Neural cell (in vitro differentiated cells): ENCODE results near the gene VEPH1.

ENCODE experiments used
- CTCF ChIP-seq: fragments of 450-650 bp; IDR thresholded peaks from 2 replicates; pipeline ENCODE4 v1.5.1; 2014; ENCODE audit warnings: antibody characterized with exemption, mild to moderate bottlenecking, moderate library complexity; ENCODE audit not compliant: poor library complexity, severe bottlenecking
- EP300 ChIP-seq: fragments of 450-650 bp; conservative IDR thresholded peaks from 2 replicates; pipeline ENCODE4 v1.6.1; 2014; ENCODE audit warnings: antibody characterized with exemption, mild to moderate bottlenecking, moderate library complexity; ENCODE audit not compliant: poor library complexity, severe bottlenecking
- EZH2 ChIP-seq: fragments of 200-600, 300-800 bp; shearing (Covaris generic), sonication (generic); IDR thresholded peaks from 2 replicates; pipeline ENCODE4 v1.6.1; 2014; ENCODE audit warnings: antibody characterized with exemption, low read length, borderline replicate concordance, mild to moderate bottlenecking; ENCODE audit not compliant: insufficient read depth, poor library complexity, severe bottlenecking
- POLR2AphosphoS5 ChIP-seq: IDR thresholded peaks from 2 replicates; pipeline ENCODE4 v1.6.1; 2012
- RAD21 ChIP-seq: fragments of 450-650 bp; conservative IDR thresholded peaks from 2 replicates; pipeline ENCODE4 v1.6.1; 2014; ENCODE audit warnings: antibody characterized with exemption, mild to moderate bottlenecking, moderate library complexity
- REST ChIP-seq: IDR thresholded peaks from 2 replicates; pipeline ENCODE4 v1.6.1; 2012; ENCODE audit warnings: borderline replicate concordance
- SMC3 ChIP-seq: fragments of 450-650 bp; conservative IDR thresholded peaks from 2 replicates; pipeline ENCODE4 v1.6.1; 2014; ENCODE audit warnings: antibody characterized with exemption, mild to moderate bottlenecking, moderate library complexity; ENCODE audit not compliant: poor library complexity
- TAF1 ChIP-seq: IDR thresholded peaks from 2 replicates; pipeline ENCODE4 v1.6.1; 2012; ENCODE audit warnings: low read depth

DNA sequence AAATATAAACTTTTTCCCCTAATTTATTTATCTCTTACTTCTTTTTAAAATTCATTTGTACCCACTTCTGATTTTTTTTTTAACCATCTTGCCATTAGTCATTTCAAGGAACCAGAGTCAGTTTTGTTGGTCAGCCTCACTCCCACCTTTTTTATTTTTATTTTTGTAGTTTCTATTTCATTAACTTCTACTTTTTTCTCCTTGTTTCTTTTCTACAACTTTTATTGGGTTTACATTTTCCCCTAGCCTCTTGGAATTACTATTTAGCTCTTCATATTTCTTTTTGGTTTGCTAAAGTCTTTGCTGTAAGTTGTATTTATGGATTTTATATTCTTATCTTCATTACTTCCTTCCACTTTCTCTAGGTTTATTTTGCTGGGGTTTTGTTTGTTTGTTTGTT, 13.7 kb upstream of the VEPH1 start:
- no peak for TF ChIP-seq CTCF
- no peak for TF ChIP-seq EZH2
- no peak for TF ChIP-seq RAD21
- no peak for TF ChIP-seq EP300
- TF ChIP-seq POLR2AphosphoS5, result no peak
- no peak for TF ChIP-seq SMC3
- TF ChIP-seq TAF1, result no peak
- TF ChIP-seq REST, result no peak
